Suppressor macrophage treated with lipopolysaccharide for 4 hours (primary cell): ENCODE results near the gene SH2D3C.

Experiments used
- DNase-seq: peaks from one replicate; pipeline ENCODE4 v3.0.0-alpha.2; 2020

The SH2D3C gene

DNA sequence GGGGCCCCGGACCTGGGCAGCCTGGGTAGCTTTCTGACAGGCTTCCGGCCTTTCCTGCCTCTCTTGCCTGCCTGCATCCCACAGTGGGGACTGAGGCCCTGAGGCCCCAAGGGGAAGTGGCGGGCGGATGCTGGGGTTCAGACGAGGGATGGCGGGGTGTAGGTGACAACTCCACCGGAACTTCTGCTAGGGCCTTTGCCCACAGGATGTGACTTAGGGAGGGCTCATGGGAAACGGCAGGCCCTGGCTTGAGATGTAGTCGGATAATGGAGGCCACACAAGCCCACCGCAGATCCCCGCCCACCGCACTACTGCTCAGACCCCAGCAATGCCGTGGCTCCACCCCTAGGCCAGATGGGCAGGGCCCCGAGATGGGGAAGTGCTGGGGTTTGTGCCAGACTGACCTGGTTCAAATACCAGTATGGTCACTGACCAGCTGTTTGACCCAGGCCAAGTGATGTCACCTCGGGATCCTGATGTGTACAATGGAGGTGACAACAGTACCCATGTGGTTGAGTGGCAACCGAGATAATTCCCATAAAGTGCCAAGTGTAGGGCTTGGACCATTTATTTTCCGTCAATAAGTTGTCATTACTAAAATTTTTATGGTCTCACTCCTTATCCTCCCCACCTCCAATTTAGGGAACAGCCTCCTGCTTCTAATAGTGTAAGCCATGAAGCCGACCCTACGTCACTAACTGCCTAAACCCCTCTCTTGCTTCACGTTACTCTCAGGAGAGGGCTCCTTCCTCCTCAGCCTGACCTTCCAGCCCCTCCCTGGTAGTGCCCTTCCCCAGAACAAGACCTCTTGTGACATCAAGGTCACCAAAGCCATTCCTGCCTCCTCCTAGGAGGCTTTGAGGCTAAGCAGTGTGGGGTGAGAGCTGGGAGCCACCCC lies 4.9 kb upstream of the SH2D3C start:
- DNase-seq: peak; percentile 70

DNA sequence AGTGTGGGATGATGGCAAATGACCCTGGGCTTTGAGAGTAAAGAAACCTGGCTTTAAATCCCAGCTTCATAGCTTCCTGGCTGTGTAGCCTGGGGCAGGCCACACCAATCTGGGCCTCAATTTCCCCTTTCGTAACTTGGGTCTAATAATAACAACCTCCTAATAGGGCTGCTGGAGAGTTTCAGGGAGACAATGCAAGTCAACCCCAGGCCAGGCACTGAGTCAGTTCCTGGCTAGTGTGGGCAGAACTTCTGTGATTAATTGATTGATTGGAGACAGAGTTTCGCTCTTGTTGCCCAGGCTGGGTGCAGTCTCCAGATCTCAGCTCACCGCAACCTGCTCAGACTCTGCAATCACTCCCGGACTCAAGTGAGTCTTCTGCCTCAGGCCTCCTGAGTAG lies 3.3 kb upstream of the SH2D3C start:
- no peak for DNase-seq

DNA sequence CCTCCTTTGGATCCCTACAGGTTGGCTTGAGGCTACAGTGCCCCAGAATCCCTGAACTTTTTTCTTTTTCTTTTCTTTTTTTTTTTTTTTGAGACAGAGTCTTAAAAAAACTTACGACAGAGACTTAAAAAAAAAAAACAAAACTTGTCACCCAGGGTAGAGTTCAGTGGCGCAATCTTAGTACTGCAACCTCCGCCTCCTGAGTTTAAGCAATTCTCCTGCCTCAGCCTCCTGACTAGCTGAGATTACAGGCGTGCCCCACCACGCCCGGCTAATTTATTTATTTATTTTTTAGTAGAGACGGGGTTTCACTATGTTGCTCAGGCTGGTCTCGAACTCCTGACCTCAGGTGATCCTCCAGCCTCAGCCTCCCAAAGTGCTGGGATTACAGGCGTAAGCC lies 2.4 kb upstream of the SH2D3C start:
- peak; percentile 77 for DNase-seq

DNA sequence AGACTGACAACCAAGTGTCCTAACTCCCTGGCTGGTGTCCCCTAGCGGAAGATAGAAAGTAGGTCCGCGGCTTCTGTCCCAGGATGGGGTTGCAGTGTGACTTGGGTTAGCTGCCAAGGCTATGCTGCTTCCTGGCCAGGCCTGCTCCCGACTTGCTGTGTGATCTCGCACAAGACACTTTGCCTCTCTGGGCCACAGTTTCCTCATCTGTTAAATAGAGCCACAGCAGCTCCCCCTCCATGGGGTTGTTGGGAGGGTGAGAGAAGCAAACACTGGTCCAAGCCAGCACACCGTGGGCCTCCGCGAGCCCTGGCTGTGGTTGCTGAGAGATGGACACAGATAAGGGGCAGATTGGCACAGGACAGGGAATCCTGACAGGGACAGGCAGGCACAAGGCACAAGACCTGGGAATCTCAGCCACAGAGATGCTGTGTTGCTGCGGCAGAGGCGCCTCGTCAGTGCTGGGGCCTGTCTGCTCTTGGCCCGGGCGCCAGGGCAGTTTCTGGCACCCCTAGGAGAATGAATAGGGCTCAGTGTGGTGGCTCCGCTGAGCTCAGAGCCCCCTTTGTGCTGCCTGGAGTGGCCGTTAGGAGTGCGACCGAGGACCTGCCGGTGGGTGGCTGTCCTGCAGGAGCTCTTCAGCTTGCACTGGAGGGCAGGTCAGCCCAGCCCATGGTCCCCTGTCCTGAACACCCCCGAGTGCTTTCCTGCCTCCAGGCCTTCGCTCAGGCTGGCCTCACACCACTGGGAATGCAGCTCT lies 1.8 kb upstream of the SH2D3C start:
- no peak for DNase-seq

DNA sequence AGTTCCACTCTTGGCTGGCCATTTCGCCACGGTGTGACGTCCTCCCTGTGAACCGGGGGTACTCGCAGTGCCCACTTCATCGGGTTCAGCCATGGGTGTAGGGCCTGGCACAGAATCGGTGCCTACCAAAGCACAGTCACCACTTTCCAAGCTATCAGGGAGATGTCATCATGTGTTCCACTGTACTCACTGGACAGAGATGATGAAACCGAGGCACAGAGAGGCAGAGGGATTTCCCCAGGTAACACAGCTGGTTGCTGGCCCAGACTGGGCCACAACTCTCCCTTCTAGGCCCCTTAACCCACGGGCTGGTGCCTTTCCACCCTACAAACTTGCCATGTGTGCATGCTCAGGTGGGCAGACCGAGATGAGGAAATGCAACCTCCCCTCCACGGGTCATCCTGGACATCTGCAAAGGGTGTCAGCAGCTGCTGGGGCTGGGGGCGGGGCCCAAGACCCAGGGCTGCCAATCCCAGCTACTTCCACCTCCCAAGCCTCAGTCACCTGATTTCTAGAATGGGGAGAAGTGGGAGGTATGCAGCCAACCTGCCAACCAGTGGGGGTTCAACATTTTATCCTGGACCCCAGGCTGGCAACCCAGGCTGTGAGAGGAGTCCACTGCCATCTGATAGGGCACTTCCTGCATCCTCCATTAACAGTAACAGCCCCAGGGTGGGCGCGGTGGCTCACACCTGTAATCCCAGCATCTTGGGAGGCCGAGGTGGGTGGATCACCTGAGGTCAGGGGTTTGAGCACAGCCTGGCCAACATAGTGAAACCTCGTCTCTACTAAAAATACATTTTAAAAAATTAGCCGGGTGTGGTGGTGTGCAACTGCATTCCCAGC lies 893 bp upstream of the SH2D3C start:
- peak; percentile 84 for DNase-seq

DNA sequence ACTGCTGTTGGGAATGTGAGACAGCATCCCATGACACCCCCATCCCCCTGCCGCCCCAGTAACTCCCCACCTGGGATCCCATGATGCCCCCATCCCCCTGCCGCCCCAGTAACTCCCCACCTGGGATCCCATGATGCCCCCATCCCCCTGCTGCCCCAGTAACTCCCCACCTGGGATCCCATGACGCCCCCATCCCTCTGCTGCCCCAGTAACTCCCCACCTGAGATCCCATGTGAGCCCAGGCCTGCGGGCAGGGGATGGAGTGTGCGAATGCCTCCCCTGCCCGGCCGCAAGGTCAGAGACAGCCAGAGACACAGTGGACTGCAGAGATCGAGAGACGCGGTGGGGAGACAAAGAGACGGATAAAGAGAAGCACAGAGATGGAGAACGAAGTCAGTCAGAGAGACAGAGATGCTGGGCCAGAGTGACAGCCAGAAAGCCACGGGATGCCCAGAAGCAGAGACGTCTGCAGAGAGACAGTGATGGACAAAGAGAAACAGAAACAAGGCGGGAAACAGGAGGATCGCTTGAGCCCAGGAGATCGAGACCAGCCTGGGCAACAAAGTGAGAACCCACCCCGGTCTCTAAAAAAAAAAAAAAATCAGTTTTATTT lies 992 bp downstream of the SH2D3C start:
- DNase-seq: no peak

DNA sequence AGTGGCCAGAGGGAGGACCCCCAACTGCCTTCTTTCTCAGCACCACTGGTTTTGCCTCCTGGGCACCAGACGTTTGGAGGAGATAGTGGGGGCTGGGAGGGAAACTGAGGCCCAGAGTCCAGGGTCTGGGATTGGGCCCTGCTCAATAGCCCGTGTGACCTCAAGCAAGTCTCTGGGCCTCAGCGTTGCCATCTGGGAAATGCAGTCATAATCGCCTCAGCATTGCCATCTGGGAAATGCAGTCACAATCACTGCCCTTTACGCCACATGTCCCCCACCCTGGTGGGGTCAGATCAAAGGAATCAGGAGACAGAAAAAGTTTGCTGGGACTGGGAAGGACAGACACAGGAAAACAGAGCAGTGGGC lies 1.6 kb downstream of the SH2D3C start:
- no peak for DNase-seq

DNA sequence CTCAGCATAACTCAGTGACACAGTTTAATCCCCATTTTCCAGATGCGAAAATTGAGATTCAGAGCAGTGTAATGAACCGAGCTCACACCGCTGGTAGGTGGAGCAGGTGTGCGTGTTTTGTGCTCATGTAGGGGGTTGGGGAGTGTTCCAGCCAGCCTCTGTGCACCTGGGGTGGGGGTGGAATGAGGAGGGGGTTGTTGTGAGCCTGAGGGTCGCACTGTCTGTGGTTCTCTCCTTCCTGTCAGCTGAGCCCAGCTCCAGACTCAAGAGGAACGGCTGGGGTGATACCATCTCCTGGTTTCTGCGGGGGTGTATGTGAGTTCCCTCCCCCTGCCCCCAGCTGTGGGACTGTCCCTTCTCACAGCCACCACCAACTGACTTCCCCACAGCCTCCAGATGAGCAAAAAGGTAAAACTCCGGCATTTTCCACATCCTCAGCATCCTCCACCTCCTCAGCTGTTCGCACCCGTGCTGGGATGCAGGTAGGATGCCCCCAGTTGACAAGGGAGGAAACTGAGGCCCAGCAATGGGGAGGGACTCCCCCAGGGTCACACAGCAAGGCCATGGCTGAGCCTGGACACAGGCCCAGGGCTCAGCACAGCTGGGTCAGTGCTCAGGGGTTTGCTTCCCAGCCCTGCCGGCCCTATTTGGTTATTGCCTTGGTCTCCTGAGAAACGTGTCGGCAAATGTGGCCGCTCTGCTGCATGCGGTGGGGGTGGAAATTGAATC lies 2.1 kb downstream of the SH2D3C start:
- DNase-seq: peak; percentile 78

DNA sequence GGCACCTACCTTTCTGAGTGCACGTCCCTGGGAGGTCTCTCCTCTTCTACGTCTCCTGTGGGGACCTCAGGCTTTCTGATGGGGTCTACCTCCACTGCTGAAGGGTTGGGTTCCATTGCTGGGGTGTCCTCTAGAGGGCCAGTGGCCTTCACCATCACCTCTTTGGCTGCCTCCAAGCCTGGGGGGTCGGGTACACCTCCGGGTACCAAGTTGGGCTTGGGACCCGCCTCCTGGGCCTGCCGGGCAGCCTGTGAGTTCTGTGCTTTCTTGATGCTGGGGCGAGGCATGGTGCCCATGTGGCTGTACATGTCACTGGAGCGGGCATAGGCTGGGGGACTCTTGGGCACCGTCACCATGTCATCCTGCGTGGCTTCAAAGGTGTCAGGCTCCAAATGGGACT lies 4.5 kb downstream of the SH2D3C start:
- DNase-seq: no peak

DNA sequence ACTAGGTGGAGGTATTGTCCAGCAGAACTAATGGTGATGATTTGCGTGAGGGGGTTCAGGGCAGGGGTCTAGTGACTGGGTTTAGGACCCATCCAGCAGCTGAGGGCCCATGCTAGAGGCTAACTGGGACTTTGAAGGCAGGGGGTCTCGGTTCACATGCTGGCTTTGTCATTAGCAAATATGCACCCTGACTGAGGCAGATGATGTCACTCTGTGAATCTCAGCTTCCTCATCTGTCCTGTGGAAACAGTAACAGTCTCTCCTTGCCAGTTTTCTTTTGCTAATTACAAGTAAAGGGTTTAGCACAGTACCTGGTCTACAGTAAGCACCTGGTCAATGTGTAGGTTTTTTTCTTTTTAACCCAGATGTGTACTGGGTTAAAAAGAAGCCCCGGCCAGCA lies 5.2 kb downstream of the SH2D3C start:
- DNase-seq: peak; percentile 59

DNA sequence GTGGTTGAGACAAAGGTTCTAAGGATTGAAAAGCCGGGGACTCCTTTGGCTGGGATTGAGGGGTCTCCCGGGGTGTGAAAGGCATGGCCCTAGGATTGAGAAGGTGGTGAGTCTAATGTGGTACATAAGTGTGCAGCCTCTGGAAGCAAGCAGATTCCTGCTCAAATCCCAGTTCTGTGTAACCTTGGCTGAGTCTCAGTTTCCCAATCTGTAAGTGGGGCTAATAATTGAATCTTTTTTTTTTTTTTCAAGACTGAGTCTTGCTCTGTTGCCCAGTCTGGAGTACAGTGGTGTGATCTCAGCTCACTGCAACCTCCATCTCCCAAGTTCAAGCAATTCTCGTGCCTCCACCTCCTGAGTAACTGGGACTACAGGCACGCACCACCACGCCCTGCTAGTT lies 5.9 kb downstream of the SH2D3C start:
- DNase-seq: no peak

DNA sequence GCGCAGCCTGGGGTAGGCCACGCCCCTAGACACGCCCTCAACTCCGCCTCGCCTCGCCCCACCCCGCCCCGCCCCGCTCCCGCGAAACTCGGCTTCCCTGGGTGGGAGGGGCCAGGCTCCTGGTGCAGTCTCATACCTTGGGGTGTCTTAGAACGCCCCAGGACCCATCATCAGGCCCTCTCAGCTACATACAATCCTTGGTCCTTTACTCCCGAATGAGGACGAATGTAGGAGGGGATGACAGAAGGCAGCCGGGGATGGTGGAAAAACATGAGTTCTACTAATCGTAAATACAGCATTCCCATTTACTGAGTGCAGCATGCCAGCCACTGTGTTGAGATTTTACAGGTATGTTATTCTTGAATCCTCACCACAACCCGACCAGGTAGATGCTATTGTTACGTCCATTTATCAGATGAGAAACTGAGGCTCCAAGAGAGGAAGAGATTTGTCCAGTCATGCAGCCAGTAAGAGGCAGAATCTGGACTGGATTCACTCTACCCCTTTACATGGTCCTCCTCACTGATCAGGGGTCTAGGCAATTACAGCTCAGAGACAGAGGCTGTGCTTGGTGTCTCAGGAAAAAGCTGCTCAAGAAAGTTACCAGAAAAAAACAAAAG lies 6.8 kb downstream of the SH2D3C start:
- DNase-seq: no peak

DNA sequence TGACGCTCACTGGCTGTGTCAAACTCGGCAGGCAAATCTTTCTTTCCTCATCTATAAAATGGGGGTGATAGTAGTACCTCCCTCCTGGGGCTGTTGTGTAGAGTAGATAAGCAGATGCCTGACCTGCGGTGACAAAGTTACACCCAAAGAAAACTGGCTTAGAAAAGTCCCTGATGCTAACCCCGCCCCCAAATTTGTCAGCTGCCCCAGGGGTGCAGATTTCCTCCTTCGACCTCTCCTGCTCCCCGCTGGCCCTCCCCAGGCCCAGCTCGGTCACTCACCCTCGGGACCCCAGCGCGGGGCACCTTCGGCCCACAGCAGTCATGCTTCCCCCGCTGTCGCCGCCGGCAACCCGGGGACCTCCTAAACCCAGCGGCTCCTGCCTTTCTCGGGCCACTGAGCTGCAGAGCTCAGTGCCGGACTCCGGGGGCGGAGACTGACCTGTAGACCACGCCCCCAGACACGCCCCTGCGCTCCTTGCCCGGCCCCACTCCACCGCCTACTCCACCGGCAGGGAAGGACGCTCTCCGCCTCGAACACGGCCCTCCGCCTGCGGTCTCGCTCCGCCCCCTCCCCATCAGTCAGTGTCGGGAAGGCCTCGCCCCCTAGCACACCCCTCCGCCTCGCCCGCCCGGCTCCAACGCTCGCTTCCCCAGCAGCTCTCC lies 7.4 kb downstream of the SH2D3C start:
- DNase-seq: peak; percentile 99

DNA sequence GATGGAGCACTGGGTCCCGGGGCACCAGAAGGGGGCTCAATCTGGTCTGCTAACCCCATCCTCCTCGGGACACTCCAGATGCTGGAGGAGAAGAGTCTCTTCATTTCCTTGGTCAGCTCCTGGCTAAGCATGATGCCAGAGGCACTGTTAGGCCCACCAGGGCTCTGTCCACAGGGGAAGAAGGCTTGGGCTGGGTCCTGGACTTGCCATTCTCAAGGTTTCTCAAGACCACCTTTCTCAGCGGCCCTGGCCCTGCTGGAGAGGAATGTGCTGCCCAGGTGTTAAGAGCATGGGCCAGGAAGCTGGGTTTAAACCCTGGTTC lies 7.9 kb downstream of the SH2D3C start:
- DNase-seq: no peak

DNA sequence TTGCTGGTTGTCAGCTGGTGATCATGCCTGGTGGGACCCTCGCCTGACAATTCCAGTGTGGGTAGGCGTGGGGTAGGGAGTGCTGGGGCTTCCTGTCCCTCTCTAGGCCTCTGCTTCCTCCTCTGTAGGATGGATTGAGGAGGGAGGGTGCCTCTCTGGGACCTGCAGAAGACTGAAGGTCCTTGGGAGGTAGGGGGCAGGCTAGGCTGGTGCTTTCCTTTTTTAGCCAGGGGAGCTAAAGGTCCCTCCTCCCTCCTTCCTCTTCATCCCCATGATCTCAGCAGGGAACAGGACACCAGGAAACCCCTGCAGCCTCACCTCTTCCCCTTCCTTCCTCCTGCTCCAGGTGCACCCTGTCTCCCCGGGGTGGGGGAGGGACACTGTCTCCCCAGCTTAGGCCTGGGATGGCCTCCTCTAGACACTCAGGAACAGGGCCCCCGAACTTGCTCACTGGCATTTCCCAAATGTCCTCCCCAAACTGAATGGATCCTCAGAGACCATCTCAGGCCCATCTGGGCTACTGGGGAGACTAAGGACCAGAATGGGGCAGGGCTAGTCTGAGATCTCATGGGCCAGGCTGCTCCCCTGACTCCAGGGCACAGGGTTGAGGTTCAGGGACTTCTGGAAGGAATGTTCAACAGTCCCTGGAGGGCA lies 8.4 kb downstream of the SH2D3C start:
- DNase-seq: no peak

DNA sequence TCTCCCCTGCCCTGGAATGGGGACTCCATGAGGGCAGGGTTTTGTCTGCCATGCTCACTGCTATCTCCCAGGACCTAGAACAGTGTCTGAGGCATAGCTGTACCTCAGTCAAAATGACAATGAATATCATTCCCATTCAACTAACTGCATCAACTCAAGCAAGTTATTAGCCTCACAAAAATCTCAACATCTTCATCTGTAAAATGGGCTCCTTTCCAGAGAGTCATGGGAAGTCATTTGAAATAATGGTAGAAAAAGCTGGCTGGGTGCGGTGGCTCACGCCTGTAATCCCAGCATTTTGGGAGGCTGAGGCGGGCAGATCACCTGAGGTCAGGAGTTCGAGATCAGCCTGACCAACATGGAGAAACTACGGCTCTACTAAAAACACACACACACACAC lies 9.4 kb downstream of the SH2D3C start:
- DNase-seq: no peak

DNA sequence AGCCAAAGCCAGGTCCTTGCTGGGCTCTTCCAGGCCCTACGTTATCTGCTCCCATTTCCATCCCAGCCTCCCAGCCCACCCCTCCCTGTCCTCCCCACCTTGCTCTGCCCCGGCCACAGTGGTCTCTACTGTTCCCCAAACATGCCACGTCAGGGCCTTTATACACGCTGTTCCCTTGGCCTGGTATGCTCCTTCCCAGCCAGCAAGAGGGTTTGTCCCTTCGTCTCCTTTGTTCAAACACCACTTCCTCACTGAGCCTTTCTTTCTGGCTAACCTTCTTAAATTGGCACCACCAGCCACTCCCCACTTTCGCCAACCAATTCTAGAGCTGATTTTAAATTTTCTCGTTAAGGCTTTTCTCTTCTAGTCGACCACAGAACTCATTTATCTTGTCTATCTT lies 9.8 kb downstream of the SH2D3C start:
- no peak for DNase-seq

DNA sequence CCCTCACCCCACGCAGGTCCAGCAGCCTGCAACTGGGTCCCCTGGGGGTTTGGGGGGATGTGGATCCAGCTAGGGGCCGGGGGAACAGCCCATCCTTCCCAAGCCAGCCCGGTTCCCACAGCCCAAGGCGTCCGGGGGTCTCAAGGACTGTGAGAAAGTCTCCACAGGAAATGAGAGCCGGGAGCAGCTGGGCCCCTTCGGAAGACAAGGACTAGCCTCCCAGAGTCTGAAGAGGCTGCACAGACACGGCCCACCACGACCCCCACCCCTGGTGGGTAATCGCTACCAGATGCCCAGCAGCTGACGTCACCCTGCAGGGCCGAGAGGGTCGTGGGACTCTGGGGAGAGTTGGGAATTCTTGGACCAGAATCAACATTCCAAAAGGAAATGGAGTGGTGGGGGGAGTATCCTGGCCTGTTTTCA lies 10.5 kb downstream of the SH2D3C start:
- DNase-seq: no peak

DNA sequence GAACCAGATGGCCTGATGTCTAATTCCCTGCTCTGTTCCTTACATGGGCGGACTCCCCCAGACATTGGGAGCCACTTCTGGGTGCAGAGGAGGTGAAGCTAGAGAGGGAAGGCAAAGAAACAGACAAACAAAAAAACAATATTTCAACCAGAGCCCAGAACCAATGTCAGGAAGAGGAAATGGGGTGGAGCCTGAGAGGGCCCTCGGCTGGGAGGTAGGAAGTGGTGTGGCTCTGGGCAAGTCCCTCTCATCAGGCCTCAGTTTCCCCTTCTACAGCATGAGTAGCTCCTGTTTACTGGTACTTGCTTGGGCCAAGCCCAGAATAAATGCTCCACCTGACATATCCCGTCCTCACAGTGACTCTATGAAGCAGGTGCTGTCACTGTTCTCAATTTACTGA lies 11.1 kb downstream of the SH2D3C start:
- no peak for DNase-seq

DNA sequence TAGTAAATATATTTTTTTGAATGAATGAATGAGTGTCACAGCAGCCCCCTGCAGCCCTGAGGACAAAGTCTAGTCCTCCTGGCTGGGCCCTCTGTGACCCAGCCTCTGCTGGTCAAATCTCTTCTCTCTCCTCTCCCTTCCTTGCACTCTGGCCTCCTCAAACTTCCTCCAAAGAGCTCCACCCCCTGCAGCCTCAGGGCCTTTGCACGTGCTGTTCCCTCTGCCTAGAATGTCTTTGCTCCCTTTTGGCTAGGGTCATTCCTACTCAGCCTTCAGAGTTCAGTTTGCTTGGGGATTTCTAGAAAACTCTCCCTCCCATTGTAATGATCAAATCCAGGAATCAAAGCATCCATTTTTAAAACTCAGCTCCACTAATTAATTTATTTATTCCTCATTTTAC lies 13.0 kb downstream of the SH2D3C start:
- DNase-seq: no peak

DNA sequence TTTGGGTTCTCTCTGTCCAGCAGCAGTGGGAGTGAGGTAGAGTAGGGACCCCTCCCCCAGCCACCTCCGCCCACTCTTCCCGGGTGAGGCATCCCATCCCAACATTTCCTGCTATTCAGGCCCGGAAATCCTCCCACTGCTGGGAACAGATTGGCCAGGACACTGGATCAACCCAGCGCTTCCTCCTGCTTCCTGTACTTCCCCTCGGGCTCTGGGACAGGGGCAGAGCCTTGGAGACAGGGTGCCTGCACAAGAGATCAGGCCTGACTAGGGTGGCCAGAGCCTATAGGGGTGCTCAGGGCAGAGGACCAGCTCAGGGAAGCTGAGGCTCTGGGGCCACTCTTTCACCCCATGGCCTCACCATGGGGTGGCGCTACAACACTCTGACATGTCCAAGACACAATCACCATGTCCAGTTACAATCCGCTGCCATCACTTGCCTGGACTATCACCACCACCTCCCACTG lies 14.5 kb downstream of the SH2D3C start:
- peak; percentile 58 for DNase-seq
